ENCODE results near the gene RBM5.

Gene RBM5

DNA sequence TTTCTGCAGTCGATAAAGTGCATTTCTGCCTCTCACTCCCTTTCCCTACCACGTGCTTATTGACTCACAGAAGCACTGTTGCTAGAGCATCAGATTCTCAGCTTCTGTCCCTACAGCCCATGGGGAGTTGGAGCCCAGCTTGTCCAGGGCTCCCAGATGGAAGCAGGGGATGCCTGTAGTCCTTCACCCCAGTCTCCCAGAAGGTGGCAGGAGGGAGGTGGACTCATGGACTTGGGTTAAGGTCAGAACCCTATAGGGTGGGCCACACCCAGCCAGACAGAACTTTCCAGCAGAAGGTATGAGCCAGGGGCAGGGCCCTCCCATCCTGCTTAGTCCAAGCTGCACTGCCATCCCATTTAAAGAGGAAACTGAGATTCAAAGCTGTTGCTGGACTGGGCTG is 33.4 kb downstream of the RBM5 start:
- no peak for DNase-seq

DNA sequence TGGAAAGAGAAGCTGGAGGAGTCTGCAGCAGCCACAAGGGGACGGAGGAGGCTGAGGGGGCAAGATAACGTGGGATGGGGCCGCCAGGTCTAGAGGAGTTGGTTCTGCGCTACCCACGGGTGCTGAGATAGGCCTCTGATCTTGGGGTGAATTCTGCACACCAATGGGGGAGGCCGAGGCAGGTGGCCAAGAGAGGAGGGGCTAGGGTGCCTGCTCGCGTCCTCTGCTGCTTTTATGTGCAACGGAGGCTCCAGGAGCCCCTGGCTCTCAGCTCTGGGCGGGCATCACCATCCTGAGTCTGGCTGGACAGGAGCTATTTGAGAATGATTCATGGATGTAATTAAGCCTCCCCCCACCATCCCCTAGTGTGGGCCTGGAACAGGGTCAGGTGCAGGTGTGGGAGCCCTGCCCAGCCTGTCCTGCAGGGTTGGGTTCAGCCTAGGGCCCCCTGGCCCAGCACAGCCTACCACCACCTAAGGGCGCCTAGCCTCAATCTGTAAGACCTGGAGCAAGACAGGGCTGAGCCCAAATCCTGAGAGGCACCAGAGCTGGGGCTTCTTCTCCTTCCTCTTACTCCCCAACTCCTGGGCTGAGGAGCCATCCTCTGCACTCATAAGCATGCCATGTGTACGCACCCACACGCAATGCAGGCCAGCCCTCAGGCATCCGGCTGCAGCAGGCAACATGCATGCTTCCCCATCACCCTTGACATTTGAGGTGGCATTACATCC is 34.1 kb downstream of the RBM5 start:
- DNase-seq = no peak

DNA sequence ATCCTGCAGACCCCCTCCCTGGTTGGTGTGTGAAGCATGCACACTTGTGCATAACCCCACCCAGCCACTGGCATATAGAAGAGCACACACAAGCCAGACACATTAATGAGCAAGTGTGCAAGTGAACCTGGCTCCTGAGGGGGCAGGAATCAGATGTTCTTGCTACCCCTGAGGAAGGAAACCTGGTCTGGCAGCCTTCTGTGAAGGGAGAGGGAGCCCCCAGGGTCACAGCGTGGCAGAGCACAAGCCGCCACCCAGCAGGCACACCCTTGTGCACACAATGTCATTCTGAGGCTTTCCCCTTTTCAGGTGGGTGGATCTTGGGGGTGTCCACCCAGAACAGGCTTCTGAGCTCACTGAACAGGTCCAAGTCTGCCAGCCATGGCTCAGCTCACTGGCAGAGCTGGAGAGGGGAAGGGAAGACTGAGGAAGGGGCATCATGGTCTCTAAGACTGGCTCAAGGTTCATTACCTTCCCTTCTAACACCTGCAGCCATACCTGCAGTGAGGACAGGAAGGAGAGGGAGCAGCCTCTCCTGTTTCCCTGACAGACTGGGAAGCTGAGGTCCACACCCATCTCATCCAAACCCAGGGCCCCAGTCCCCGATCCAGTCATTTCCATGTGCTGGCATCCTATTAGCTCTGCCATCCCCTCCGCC is 34.8 kb downstream of the RBM5 start:
- DNase-seq = no peak

DNA sequence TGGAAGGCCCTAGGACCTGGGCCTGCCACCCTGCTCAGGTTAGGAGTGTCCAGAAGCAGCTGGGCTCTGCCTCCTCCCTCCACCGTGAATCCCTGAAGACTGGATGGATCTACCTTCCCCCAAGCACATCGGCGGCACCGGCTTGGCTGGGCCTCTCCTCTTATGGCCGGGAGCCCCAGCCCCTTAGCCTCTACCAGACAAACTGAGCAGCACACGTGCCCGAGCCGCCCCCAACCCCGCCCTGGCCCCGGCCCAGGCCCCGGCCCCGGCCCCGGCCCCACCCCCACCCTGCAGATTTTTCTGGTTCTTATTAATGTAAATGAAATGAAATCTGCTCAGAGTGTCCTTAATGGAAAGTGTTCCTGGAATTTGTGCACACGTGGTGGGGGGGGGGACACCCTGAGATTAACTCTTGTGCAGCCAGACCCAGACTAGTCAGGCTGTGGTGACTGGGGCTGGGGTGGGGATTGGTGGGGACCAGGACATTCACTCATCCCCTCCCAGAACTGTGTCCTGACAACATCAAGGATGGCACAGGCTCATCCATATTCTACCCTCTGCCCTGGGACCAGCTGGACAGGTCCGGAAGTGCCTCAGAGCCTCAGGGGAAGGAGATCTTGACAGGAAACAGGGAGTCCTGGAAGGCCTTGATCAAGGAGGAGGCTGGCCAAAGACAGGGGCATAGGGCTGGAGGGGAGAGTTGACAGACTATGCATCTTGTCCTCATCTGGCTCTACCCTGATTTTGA is 35.5 kb downstream of the RBM5 start:
- no peak for DNase-seq

DNA sequence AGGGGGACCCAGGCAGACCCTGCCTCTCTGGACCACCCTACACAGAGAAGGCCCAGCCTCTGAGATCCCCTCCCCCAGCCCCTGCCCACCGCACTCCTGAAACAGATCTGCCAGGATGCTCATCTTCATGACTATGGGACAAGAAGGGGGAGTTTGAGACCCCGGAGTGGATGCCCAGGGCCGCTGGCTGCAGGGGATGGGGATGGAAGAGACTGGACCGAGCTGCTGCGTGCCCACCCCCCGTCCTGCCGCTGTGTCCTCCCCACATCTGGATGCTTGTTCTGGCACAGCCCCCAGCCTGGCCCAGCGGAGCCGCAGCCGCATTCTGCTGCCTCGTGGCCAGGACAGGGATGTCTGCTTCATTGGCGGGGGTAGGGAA is 36.1 kb downstream of the RBM5 start:
- DNase-seq = no peak

DNA sequence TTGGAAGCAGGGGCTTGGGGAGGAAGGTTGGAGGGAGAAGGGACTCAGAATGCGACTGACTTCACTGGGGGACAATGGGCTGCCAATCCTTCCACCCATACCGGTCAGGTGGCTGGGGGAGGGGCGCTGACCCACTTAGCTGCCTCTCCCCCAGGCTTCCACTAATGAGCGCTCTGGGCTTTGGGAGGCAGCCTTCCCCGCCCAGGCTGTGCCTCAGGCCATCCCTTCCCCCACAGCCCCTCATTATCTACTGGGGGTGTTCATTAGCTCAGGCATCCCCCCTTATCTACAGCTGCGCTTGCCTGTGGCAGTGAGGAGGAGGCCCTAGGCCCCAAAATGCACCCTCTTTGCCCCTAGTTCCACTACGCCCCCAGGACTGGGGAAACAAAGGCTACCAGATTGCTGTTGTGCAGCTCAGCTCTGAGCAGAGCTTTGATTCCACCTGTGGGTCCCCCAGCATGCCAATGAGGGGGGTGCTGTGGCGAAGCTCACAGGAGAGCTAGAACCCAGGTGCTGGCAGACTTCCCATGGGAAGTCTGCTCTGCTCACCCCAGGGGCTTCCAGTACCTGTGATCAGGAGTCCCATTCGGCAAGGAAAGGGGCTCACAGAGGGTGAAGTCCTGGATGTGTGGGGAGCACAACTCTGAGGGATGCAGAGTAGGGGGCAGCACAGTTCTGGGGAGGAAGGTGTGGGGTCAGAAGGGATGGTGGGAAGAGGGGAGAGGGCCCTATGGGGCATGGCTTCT is 37.0 kb downstream of the RBM5 start:
- DNase-seq = no peak

DNA sequence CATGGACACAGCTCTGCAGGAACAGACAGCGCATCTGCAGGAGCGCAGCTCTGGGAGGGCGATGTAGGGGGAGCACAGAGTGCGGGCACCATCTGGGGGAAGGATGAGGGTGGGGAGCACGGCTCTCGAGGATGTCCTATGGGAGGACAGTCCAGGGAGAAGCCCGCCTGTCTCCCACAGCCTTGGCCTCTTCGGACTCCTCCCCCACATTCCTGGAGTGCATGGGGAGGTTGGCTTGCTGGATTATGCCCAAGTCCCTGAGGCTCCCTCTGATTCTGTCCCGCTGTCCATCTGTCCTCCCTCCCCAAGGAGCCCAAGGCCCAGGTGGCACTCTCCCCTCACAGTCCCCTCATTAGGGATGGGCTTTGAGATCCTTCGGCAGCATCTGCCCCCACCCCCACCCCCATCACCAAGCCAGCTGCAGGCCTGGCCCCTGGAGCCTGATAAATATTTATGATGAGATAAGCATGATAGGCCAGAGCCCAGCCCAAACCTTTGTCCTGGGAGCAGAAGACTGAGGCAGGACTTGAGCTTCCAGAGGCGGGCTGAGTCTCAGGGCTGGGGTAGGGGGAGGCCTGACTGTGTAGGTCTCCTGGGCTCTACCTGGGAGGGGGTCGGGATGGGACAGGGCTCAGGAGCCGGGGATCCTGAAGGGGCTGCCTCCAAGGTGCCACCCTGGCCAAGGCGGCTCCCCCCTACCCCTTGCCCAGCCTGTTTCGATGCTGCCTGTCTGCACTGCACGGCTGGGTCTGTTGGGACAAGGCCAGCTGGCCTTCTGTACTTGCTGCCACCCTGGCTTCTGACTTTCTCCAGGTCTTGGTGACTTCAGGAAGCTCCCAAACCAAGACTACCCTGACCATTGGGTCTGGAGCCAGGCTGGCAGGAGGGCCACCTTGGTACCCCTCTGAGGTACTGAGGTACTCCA is 37.8 kb downstream of the RBM5 start:
- no peak for DNase-seq

DNA sequence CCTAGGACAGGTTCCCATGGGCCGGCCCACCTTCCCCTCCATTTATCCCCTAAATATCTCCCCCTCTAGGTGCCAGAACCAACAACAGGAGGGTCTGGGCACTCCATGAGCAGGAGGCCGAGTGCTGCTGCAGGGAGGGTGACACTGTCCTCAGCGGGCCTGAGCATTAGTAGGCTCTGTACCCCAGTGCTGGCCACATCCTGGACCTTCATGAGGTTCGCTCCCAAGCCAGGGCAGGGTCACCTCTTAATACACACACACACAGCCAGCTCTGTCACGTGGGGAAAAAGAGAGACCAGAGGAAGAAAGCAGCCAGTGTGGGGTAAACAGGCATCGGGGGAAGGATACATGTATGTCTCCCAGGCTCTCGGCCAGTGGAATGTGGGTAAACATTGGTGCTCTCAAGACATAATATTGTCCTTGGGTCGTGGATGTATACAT is 38.6 kb downstream of the RBM5 start:
- no peak for DNase-seq

DNA sequence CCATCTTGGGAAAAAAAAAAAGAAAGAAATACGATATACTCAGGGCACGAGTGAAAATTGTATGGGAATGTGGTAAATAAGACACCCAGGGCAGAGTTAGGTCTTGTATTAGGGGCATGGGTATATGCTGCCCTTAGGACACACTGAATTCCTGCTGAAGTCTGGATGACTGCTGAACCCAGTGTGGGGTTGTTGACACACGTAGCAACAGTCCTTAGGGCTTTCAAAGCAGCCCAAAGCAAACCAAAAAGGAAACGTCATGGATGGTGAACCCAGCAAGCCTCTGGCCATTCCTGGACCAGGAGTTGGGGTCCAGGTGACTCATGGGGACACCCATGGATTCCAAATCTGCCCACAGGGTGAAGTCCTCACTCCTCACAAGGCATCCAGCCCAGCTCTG is 39.3 kb downstream of the RBM5 start:
- DNase-seq = no peak

DNA sequence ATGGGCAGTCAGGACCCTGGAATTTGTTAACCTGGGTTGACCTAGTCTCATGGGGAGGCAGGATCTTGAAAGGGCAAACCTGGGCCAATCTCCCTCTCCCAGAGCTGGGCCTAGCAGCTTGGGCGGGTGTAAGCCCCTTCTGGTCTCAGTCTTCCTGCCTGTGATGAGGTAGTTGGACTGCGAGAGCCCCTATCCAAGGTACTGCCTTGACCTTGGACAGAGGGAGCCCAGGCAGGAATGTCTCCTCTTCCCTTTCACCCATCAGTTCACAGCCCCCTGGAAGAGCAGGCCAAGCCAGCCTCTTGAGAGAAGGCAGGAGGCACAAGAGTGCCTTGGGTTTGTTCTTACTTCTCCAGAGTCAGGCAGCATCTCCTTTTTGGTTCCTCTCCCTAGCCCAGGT is 41.7 kb downstream of the RBM5 start:
- no peak for DNase-seq

DNA sequence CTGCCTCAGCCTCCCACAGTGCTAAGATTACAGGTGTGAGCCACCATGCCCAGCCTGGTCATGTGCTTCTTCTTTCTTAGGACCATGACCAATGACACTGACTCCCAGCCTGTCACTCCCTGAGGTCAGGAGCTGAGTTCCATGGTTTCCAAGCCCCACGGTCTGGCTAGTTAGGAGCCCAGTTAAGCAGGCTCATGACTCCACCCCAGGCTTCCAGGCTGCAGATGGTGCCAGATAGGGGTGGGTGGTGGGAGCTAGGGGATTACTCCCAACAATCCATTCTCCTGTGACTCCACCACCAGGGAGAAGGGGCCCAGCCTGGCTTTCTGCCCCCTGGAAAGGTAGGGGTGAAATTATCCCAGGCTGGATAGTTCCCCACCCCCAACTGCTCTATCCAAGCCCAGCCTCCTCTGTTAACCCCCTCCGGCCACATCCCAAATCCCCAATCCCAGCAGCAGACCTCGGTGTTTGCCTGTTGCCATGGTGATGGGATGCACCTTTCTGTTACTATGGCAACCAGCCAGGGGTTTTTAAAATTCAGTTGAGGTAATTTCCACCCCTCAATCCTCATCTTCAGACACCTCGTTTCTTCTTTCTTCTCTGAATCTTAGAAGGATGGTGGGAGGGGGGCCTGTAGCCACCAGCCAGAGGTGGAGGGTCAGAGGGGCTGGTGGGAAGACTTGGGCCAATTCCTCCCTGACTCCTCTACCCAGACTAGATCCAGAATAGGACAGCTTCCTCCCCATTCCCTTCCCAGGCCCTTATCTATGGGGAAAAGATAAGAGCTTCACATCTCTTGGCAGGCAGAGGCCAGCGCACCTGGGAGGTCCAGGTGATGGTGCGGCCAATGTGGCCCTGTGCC is 43.9 kb downstream of the RBM5 start:
- no peak for DNase-seq

DNA sequence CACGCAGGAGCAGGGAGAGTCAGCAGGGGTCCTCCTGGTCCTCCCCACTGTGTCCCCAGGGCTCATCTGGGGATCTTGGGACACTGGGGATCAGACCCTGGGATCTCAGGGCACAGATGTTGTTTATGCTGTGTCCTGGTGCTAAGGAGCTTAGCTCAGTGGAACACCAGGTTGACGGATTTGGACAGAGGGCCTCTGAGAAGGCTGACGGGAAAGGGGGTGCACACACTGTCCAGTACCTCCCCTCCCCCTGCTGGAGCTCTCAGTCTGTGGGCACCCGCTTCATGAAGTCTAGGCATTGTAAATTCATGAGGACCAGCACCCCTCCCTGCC is 44.5 kb downstream of the RBM5 start:
- no peak for DNase-seq

DNA sequence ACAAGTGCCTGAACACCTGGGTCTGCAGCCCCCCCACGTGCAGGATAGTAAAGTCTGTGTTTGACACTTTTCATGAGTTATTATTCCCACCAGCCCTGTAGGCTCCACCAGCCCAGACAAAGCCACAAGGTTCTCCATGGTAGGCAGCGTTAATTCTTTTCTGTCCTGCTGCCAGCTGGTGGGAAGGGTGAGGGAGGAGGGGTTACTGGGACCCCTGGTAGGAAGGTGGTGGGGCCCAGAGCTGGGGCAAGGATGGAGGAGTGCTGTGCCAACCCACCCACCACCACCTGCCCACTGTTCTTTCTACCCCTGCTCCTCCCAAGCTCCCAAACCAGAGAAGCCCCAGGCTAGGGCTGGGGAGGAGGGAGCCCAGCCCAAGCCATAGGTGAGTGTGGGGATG is 45.6 kb downstream of the RBM5 start:
- DNase-seq = no peak

DNA sequence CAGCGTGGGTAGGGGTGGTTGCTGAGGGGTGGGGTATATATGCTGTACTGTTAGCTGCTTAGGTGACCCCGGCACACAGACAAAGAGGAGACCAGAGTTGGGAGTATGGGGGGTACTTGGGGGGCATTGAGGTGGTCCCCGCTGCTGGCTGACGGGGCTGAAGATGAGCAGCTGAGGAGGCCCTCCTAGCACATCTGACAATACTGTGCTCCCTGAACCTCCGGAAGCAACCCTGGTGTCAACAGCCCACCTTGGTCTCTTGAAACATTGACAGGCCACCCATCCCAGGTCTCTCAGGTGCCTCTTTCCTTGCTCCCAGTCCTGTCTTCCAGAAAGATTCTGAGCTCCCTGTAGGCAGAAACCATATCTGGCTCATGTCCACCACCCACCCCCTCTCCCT is 47.2 kb downstream of the RBM5 start:
- no peak for DNase-seq

DNA sequence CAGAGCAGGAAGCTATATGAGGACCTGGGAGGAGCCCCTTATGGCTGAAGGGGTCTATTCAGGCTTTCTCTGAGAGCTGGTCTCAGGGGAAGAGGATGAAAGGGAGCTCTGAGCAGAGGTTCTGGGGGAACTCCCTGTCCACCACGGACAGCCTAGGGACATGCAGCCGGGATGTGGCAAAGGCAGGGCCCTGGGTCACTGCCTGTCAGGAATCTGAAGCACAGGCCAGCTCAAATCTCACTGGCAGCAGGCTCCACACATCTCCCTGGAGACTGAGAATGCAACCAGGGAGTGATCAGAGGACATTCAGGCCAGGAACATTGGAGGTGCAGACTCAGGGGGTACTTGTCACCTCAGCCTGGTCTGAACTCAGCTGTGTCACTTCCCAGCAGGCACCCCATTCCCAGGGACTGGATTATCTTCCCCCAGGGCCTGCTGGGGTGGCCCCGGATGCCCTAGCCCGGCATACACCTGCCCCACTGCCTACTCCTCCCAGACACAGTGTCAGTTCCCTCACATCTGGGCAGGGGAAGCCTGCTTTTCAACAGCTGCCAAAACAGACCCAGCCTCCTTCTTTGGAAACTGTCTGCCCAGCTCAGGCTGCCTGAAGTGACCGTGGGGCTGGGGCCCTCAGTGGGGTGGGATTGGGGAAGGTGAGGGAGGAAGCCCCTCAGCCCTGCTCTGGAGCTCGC is 48.1 kb downstream of the RBM5 start:
- DNase-seq = no peak

DNA sequence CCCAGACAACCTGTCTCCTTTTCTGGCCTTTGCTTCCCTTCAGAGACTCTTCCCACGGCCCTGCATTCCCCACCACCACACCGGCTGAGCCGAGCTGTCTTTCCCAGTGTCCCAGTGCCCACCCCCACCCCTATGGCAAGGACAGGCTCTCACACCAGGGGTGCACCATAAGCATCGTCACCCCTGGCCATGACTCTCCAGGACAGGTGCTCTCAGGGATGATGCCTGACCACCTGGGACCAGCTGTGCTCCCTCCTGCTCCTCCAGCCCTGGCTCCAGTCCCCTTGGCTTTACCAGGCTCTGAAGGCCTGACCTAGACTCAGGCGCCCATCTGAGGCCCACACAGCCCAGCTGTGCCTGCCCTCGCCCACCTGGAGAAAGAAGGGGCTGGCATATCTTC is 48.8 kb downstream of the RBM5 start:
- no peak for DNase-seq

DNA sequence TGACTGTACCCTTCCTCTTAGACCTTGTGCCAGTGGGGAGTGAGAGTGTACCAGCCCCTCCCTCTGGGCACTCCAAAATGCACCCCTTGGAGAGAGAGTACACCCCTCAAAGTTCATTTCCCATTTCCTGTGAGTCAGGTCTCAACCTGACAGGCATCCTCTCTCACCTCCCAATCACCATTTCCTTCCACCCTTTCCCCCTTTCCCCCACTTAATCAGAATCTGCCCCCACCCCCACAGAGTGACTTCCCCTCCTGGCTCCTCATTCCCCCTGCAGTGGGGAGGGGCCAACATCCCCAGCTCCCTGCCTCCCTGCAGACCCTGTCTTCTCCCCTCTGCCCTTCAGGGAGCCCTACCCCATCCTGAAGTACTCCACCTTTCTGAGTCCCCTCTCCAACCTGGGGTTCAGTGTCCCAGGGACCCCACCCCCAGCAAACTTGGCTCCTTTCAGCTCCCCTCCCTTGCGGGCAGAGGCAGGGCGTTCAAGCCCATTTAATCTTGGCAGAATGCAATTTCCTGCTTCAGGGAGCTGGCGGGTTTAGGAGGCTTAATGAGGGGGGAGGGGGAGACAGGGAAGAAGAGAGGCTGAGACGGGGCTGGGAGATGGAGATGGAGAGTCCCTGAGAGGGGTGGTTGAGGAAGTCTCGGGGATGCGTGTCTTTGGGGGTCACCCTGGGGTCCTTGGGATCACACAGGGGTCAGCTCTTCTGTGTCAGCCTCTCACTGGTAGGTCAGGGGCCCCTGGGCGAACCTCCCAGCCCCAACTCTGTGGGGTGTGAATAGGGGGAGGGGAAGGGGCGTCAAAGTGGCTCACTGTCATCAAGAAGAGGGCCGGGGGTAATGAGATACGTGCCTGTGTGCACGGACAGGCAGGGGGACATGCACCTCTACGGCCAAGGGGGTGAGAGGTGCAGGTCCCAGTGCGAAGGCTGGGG is 49.8 kb downstream of the RBM5 start:
- DNase-seq = no peak

DNA sequence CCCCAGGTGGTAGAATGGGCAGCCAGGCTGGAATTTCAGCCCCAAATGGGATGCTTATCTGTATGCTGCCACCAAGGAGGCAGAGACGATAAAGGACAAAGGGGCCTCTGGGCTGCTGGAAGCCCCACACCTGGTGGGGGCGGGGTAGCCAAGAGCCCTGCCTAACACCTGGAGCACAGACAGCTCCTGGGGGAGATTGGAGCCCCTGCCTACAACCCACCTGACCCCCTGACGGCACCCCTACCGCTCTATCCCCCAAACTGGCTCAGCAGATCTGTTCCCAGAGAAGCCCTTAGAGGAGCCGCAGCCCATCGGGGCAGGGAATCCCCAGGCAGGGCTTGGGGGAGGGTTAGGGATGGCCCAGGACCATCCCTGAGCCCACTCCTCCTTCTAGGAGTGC is 50.6 kb downstream of the RBM5 start:
- DNase-seq = no peak

DNA sequence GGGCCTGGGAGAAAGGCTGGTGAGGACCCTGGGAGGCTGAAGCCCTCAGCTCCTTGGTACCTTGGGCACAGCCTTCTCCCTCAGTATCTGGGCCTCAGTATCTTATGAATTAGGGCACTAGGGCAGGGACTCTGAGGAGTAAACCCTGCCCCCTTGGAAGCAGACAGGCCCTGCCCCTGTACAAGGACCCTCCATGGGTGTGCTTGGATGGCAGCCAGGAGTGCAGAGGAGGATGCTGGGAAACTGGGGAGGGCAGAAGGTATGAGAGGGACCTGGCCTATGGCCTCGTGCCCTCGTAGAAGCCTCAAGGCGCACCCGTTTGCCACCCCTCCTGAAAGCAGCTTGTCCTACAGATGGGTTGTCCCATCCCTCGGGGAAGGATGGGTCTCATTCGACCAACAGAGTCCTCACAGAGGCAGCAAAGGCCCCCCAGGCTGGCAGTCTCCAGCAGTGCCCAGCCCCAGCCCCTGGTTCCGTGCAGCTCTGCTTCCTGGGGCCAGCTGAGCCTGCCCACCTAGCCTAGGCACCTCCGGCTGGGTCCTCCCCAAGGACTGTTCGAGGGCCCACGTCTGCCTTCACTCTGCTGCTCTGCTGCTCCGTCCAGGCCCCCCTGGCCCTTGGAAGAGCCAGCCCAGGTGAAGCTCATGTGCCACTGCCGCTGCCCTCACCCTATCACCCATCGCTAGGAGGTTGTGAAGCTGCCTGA is 51.2 kb downstream of the RBM5 start:
- DNase-seq = no peak

Data from hematopoietic multipotent progenitor cell treated with erythropoietin and hydrocortisone succinate and interleukin-3 and kit ligand, for 8 days (in vitro differentiated cells).